Mesendoderm (in vitro differentiated cells): ENCODE results near the gene EDAR.

ENCODE experiments used
- DNase-seq: peaks from one replicate; pipeline ENCODE4 v3.0.0; 2013
- H2AK5ac ChIP-seq: 2 replicates; pipeline ENCODE4 v1.6.1; 2013; ENCODE audit warnings: low read length, inconsistent platforms
- H2BK120ac ChIP-seq: 2 replicates; pipeline ENCODE4 v1.6.1; 2013; ENCODE audit warnings: low read depth, mild to moderate bottlenecking, low read length, moderate library complexity, mixed read lengths
- H2BK15ac ChIP-seq: replicated peaks from 2 replicates; pipeline ENCODE4 v1.6.1; 2013; ENCODE audit warnings: low read depth, mild to moderate bottlenecking, moderate library complexity
- H2BK5ac ChIP-seq: 2 replicates; pipeline ENCODE4 v1.6.1; 2013; ENCODE audit warnings: low read length, inconsistent platforms
- H3K18ac ChIP-seq: 2 replicates; pipeline ENCODE4 v1.6.1; 2013; ENCODE audit warnings: mild to moderate bottlenecking, low read length, mixed read lengths
- H3K23ac ChIP-seq: one replicate; pipeline ENCODE4 v1.6.1; 2013; ENCODE audit warnings: low read length
- H3K27ac ChIP-seq: 2 replicates; pipeline ENCODE4 v1.5.1; 2013; ENCODE audit warnings: low read depth, mild to moderate bottlenecking, inconsistent platforms, low read length, moderate library complexity
- H3K27me3 ChIP-seq: 2 replicates; pipeline ENCODE4 v1.6.1; 2013; ENCODE audit warnings: low read length, control low read depth, mild to moderate bottlenecking, inconsistent platforms; ENCODE audit not compliant: insufficient read depth, poor library complexity
- H3K36me3 ChIP-seq: 2 replicates; pipeline ENCODE4 v1.6.1; 2013; ENCODE audit warnings: low read length, inconsistent platforms; ENCODE audit not compliant: control insufficient read depth, insufficient read depth
- H3K4ac ChIP-seq: one replicate; pipeline ENCODE4 v1.6.1; 2013; ENCODE audit warnings: low read depth, mild to moderate bottlenecking, low read length, moderate library complexity
- H3K4me1 ChIP-seq: 2 replicates; pipeline ENCODE4 v1.6.1; 2013; ENCODE audit warnings: low read depth, low read length, inconsistent platforms; ENCODE audit not compliant: control insufficient read depth
- H3K4me2 ChIP-seq: 2 replicates; pipeline ENCODE4 v1.6.1; 2013; ENCODE audit warnings: low read length
- H3K4me3 ChIP-seq: 2 replicates; pipeline ENCODE4 v1.5.1; 2013; ENCODE audit warnings: mild to moderate bottlenecking, low read length
- H3K56ac ChIP-seq: one replicate; pipeline ENCODE4 v1.6.1; 2013; ENCODE audit warnings: low read length
- H3K79me1 ChIP-seq: 2 replicates; pipeline ENCODE4 v1.6.1; 2013; ENCODE audit warnings: low read length, inconsistent platforms
- H3K79me2 ChIP-seq: 2 replicates; pipeline ENCODE4 v1.6.1; 2013; ENCODE audit warnings: mild to moderate bottlenecking, low read length; ENCODE audit not compliant: control insufficient read depth, insufficient read depth
- H3K9ac ChIP-seq: 2 replicates; pipeline ENCODE4 v1.6.1; 2013; ENCODE audit warnings: low read length, inconsistent platforms
- H4K5ac ChIP-seq: one replicate; pipeline ENCODE4 v1.6.1; 2013; ENCODE audit warnings: low read length
- H4K8ac ChIP-seq: one replicate; pipeline ENCODE4 v1.6.1; 2013; ENCODE audit warnings: low read depth, mild to moderate bottlenecking, control low read depth, low read length, moderate library complexity
- WGBS: extraction: QIAGEN DNeasy Blood & Tissue Kit; methylation state at CpG from one replicate; pipeline ENCODE4 v1.1.7; 2013; ENCODE audit warnings: low lambda C conversion rate, missing lambda C conversion rate; ENCODE audit not compliant: insufficient coverage; ENCODE audit errors: extremely low coverage; 5-methylcytosine and 5-hydroxymethylcytosine counted together

The EDAR gene

DNA sequence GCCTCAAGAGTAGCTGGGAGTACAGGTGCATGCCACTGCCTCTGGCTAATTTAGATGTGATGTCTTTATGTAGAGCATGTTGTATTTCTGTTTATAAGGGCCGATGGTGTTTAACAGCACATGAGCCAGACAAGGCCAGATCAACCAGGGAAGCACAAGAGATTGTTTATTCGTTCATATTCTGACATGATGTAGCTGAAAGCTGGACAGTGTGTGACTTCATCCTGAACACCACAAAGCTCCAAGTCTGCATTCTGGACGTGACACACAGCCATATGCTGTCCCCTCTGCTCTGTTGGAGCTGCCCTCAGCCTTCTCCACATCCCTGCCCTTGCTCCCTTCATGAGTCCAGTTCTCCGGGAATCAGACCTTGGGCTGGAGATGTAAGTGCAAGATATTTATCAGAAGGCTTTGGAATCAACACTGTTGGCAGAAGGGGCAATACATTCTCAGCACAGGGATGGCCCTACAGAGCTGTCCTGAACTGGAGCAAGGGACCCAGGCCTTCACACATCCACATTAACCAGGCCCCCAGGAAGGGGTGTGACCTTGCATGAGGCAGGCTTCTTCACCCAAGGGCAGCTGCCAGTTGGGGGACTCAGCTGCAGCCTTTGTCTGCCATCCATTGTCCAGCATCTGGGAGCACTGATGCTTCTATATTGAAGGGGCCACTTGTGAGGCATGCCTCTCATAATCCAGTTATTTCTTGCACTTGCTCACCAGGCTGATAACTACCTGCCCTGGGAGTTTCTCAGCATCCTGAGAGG is 38.5 kb downstream of the EDAR start:
- Histone ChIP-seq H2BK15ac (no peak overlapping the region), H4K8ac (no peak overlapping the region), H3K27me3 (no peaks in the 10 kb centered on the region), H3K79me1 (no peaks in the 10 kb centered on the region), H3K4me1 (no peaks in the 10 kb centered on the region), H3K79me2 (no peaks in the 10 kb centered on the region), H3K23ac (no peak overlapping the region), H3K56ac (no peak overlapping the region), H3K36me3 (no peaks in the 10 kb centered on the region), H3K4me2 (no peak overlapping the region), H2BK120ac (no peak overlapping the region), H2BK5ac (no peak overlapping the region), H3K18ac (no peak overlapping the region), H3K4me3 (no peak overlapping the region), H3K27ac (no peak overlapping the region), H3K9ac (no peak overlapping the region), H2AK5ac (no peak overlapping the region), H3K4ac (no peak overlapping the region), H4K5ac (no peak overlapping the region)
- no CpG with 5 or more reads among the region's 4 CpGs for WGBS
- no peak for DNase-seq

DNA sequence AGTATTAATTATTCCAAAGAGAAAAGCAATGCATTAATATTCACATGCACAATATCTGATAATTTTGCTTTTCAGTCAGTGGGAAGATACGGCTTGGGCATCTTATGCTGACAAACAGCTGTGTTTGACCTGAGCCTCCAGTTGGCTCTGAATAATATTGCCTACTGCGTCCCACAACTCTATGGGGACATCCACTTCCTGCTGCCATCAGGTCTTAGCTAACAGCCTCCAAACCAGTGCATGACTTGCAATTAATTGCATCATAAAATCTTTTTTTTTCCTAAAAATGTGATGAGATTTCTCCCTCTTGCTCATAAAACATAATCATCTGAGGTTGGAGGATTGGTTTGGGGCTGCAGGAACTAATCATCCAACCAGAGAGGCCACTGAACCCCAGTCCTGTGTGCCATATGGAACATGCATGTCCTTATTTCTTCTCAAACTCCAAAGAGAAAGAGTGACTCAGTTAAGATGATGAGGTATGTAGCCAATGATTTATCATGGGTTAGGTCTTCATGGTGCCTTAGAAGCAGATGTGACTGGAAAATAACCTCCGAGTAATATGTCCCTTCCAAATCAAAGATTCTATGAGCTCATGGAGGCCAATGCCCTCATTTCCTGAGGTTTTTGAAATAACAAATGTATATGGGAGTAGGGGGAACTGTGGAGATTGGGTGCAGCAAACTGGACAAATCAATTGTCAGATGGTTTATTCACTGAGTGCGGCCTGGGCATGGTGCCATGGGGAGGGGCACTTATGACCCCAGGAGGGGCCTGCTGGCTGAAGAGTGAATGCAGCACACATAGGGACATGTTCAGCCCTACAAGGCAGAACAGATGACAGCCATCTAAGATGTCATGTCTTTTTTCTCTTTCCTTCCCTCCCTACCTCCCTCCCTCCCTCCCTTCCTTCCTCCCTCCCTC is 39.4 kb downstream of the EDAR start:
- H4K5ac ChIP-seq: no peak overlapping the region
- H3K4ac ChIP-seq: no peak overlapping the region
- H3K56ac ChIP-seq: no peak overlapping the region
- H3K4me2 ChIP-seq: no peak overlapping the region
- no peaks in the 10 kb centered on the region for H3K27me3 ChIP-seq
- no peaks in the 10 kb centered on the region for H3K36me3 ChIP-seq
- no peak overlapping the region for H3K4me3 ChIP-seq
- no peak overlapping the region for H4K8ac ChIP-seq
- no peak overlapping the region for H3K27ac ChIP-seq
- H2BK120ac ChIP-seq: no peak overlapping the region
- no peak for DNase-seq
- WGBS: no CpG with 5 or more reads among the region's 4 CpGs
- no peak overlapping the region for H3K9ac ChIP-seq
- no peaks in the 10 kb centered on the region for H3K79me2 ChIP-seq
- no peak overlapping the region for H2BK5ac ChIP-seq
- H3K4me1 ChIP-seq: no peaks in the 10 kb centered on the region
- no peak overlapping the region for H2AK5ac ChIP-seq
- no peak overlapping the region for H3K23ac ChIP-seq
- no peaks in the 10 kb centered on the region for H3K79me1 ChIP-seq
- no peak overlapping the region for H2BK15ac ChIP-seq
- no peak overlapping the region for H3K18ac ChIP-seq

DNA sequence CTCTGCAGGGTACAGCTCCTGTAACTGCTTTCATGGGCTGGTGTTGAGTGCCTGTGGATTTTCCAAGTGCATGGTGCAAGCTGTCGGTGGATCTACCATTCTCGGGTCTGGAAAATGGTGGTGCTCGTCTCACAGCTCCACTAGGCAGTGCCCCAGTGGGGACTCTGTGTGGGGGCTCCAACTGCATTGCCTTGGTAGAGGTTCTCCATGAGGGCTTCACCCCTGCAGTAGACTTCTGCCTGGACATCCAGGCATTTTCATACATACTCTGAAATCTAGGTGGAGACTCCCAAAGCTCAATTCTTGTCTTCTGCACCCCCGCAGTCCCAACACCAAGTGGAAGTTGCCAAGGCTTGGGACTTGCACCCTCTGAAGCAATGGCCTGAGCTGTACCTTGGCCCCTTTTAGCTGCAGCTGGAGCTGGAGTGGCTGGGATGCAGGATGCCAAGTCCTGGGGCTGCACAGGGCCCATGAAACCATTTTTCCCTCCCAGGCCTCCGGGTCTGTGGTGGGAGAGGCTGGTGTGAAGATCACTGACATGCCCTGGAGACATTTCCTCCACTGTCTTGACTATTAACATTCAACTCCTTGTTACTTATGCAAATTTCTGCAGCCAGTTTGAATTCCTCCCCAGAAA is 41.6 kb downstream of the EDAR start:
- Histone ChIP-seq H3K4me1 (no peaks in the 10 kb centered on the region), H3K36me3 (no peaks in the 10 kb centered on the region), H3K18ac (no peak overlapping the region), H4K5ac (no peak overlapping the region), H2BK120ac (no peak overlapping the region), H3K9ac (no peak overlapping the region), H3K4me2 (no peak overlapping the region), H2BK15ac (no peak overlapping the region), H3K79me2 (no peaks in the 10 kb centered on the region), H2BK5ac (no peak overlapping the region), H3K23ac (no peak overlapping the region), H4K8ac (no peak overlapping the region), H2AK5ac (no peak overlapping the region), H3K27me3 (no peaks in the 10 kb centered on the region), H3K4me3 (no peak overlapping the region), H3K79me1 (no peaks in the 10 kb centered on the region), H3K4ac (no peak overlapping the region), H3K27ac (no peak overlapping the region), H3K56ac (no peak overlapping the region)
- DNase-seq: no peak
- WGBS: no CpG with 5 or more reads among the region's 5 CpGs

DNA sequence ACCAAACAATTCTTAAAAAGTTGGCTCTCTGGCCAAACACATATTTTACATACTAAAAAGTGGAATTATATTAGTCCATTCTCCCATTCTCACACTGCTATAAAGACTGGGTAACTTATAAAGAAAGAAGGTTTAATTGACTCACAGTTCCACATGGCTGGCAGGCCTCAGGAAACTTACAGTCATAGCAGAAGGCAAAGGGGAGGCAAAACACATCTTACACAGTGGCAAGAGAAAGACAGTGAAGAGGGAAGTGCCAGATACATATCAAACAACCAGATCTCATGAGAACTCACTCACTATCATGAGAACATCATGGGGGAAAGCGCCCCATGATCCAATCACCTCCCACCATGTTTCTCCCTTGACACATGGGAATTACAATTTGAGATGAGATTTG is 42.6 kb downstream of the EDAR start:
- no peak for DNase-seq
- H3K23ac ChIP-seq: no peak overlapping the region
- H2BK120ac ChIP-seq: no peak overlapping the region
- H3K18ac ChIP-seq: no peak overlapping the region
- H3K4ac ChIP-seq: no peak overlapping the region
- H3K27ac ChIP-seq: no peak overlapping the region
- H4K5ac ChIP-seq: no peak overlapping the region
- no peak overlapping the region for H2AK5ac ChIP-seq
- no peak overlapping the region for H3K56ac ChIP-seq
- no peaks in the 10 kb centered on the region for H3K4me1 ChIP-seq
- no peaks in the 10 kb centered on the region for H3K27me3 ChIP-seq
- no peak overlapping the region for H3K9ac ChIP-seq
- H3K79me2 ChIP-seq: no peaks in the 10 kb centered on the region
- H3K79me1 ChIP-seq: no peaks in the 10 kb centered on the region
- H2BK15ac ChIP-seq: no peak overlapping the region
- no peak overlapping the region for H2BK5ac ChIP-seq
- no CpG with 5 or more reads among the region's 1 CpG for WGBS
- H3K4me3 ChIP-seq: no peak overlapping the region
- no peaks in the 10 kb centered on the region for H3K36me3 ChIP-seq
- H3K4me2 ChIP-seq: no peak overlapping the region
- H4K8ac ChIP-seq: no peak overlapping the region

- Histone ChIP-seq H2BK120ac (no peak overlapping the region), H3K27ac (no peak overlapping the region), H3K4me1 (no peaks in the 10 kb centered on the region), H3K36me3 (no peaks in the 10 kb centered on the region), H2BK5ac (no peak overlapping the region), H3K27me3 (no peaks in the 10 kb centered on the region), H3K4ac (no peak overlapping the region), H3K79me1 (no peaks in the 10 kb centered on the region), H2AK5ac (no peak overlapping the region), H4K5ac (no peak overlapping the region), H3K79me2 (no peaks in the 10 kb centered on the region), H3K4me2 (no peak overlapping the region), H3K9ac (no peak overlapping the region), H3K18ac (no peak overlapping the region), H4K8ac (no peak overlapping the region), H3K23ac (no peak overlapping the region), H3K4me3 (no peak overlapping the region), H2BK15ac (no peak overlapping the region), H3K56ac (no peak overlapping the region)
- WGBS: no CpG with 5 or more reads among the region's 5 CpGs
- DNase-seq: no peak
Observed at GRCh38 chr2:108945969-108946368, 43.1 kb downstream of the EDAR start.
